Measurements from ENCODE around the gene RNPEPL1.

Gene RNPEPL1

DNA sequence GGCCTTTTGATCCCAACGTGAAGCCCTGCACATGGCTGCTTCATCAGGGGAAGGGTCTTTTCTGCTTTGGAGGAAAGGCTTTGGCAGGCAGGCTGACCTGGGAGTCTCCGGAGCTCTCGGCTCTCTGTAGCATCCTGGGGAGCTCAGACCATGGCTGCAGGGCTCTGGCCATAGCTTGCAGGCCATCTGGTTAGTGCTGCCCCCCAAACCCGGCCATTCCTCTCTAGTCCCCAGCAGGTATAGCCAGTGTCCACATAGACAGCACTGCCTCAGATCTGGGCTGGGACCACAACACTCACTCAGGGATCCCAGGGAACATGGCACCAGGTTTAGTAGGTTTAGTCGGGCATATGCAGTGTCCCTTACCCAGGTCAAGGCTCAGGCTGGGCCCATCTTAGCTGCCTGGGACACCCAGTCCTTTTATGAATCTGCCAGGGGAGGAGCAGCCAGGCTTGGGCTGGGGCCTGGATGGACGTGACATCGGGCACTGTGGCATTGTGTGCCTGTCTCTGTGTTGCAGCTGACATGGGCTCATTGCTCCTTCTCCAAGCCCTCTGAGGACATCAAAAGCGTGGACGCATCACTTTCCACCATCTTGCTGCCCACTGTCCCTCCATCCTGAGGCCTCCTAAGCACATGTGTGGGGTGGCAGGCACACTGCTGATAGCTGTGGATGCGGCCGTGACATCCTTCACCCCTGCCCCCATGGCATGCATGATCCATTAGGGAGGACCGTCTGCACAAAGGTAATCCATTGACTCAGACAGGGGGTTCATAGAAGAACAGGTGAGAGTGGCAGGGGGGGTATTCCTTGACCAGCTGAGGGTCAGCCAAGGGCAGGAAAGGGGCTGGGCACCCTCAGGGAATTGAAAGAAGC, 37.8 kb downstream of the RNPEPL1 start:
- Histone ChIP-seq H3K27me3 (ENCODE audit: insufficient read depth, low read depth) (no peaks in the 10 kb centered on the region), H3K79me2 (ENCODE audit: insufficient read depth, low read depth) (no peaks in the 10 kb centered on the region), H2AFZ (ENCODE audit: low read depth) (no peak overlapping the region), H3K36me3 (ENCODE audit: insufficient read depth) (no peaks in the 10 kb centered on the region), H3K4me2 (no peak overlapping the region), H3K4me3 (IDR thresholded peaks at IDR 0.05; ENCODE audit: insufficient read depth, low read depth, low read length) (no peak overlapping the region), H3K9ac (no peak overlapping the region), H4K20me1 (ENCODE audit: insufficient read depth) (no peaks in the 10 kb centered on the region), H3K27ac (no peak overlapping the region), H3K4me1 (ENCODE audit: low read depth, poor library complexity, severe bottlenecking) (no peaks in the 10 kb centered on the region)
- TF ChIP-seq, protein P1, sequence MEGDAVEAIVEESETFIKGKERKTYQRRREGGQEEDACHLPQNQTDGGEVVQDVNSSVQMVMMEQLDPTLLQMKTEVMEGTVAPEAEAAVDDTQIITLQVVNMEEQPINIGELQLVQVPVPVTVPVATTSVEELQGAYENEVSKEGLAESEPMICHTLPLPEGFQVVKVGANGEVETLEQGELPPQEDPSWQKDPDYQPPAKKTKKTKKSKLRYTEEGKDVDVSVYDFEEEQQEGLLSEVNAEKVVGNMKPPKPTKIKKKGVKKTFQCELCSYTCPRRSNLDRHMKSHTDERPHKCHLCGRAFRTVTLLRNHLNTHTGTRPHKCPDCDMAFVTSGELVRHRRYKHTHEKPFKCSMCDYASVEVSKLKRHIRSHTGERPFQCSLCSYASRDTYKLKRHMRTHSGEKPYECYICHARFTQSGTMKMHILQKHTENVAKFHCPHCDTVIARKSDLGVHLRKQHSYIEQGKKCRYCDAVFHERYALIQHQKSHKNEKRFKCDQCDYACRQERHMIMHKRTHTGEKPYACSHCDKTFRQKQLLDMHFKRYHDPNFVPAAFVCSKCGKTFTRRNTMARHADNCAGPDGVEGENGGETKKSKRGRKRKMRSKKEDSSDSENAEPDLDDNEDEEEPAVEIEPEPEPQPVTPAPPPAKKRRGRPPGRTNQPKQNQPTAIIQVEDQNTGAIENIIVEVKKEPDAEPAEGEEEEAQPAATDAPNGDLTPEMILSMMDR (conservative IDR thresholded peaks at IDR 0.05; ENCODE audit: low read depth, low read length) = no peak

GRCh38 chr2:240611601-240612210, 43.4 kb downstream of the RNPEPL1 start:
- Histone ChIP-seq H3K4me2 (no peak overlapping the region), H3K79me2 (ENCODE audit: insufficient read depth, low read depth) (no peaks in the 10 kb centered on the region), H2AFZ (ENCODE audit: low read depth) (no peak overlapping the region), H3K27ac (no peak overlapping the region), H3K4me3 (IDR thresholded peaks at IDR 0.05; ENCODE audit: insufficient read depth, low read depth, low read length) (no peak overlapping the region), H4K20me1 (ENCODE audit: insufficient read depth) (no peaks in the 10 kb centered on the region), H3K9ac (no peak overlapping the region), H3K4me1 (ENCODE audit: low read depth, poor library complexity, severe bottlenecking) (no peaks in the 10 kb centered on the region), H3K36me3 (ENCODE audit: insufficient read depth) (no peaks in the 10 kb centered on the region), H3K27me3 (ENCODE audit: insufficient read depth, low read depth) (no peaks in the 10 kb centered on the region)
- TF ChIP-seq, protein P1 (conservative IDR thresholded peaks at IDR 0.05; ENCODE audit: low read depth, low read length) = no peak

GRCh38 chr2:240613781-240614180, 45.5 kb downstream of the RNPEPL1 start:
- TF ChIP-seq, protein P1 (conservative IDR thresholded peaks at IDR 0.05; ENCODE audit: low read depth, low read length) = no peak
- H3K4me2 ChIP-seq = no peak overlapping the region
- no peak overlapping the region for H2AFZ ChIP-seq (ENCODE audit: low read depth)
- H3K27me3 ChIP-seq (ENCODE audit: insufficient read depth, low read depth) = no peaks in the 10 kb centered on the region
- H3K79me2 ChIP-seq (ENCODE audit: insufficient read depth, low read depth) = no peaks in the 10 kb centered on the region
- H3K27ac ChIP-seq = no peak overlapping the region
- no peaks in the 10 kb centered on the region for H4K20me1 ChIP-seq (ENCODE audit: insufficient read depth)
- no peaks in the 10 kb centered on the region for H3K4me1 ChIP-seq (ENCODE audit: low read depth, poor library complexity, severe bottlenecking)
- H3K4me3 ChIP-seq (IDR thresholded peaks at IDR 0.05; ENCODE audit: insufficient read depth, low read depth, low read length) = no peak overlapping the region
- no peaks in the 10 kb centered on the region for H3K36me3 ChIP-seq (ENCODE audit: insufficient read depth)
- H3K9ac ChIP-seq = no peak overlapping the region

DNA sequence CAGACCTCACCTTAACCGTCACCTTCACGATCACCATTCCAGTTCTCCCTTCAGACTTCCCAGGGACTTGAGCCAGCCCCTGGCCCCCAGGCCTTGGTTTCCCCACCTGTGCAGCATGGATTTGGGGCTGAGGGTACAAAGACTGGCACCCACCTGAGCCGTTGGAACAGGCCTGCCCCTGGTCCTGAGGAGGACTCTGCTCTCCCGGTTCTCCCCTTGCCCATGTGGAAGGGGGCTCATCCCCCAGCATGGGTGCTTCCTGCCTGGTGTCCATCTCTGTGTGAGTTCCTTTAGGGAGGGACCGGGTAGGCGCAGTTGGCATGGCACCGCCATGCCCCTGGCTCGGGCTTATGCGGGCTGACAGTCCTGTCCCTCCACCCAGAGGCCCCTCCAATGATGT, 46.1 kb downstream of the RNPEPL1 start:
- Histone ChIP-seq H3K4me1 (ENCODE audit: low read depth, poor library complexity, severe bottlenecking) (no peaks in the 10 kb centered on the region), H3K27ac (no peak overlapping the region), H2AFZ (ENCODE audit: low read depth) (no peak overlapping the region), H3K79me2 (ENCODE audit: insufficient read depth, low read depth) (no peaks in the 10 kb centered on the region), H3K36me3 (ENCODE audit: insufficient read depth) (no peaks in the 10 kb centered on the region), H3K9ac (no peak overlapping the region), H3K27me3 (ENCODE audit: insufficient read depth, low read depth) (no peaks in the 10 kb centered on the region), H3K4me2 (no peak overlapping the region), H3K4me3 (IDR thresholded peaks at IDR 0.05; ENCODE audit: insufficient read depth, low read depth, low read length) (no peak overlapping the region), H4K20me1 (ENCODE audit: insufficient read depth) (no peaks in the 10 kb centered on the region)
- TF ChIP-seq, protein P1 (conservative IDR thresholded peaks at IDR 0.05; ENCODE audit: low read depth, low read length) = no peak
